DOHH2 (cell line): Measurements from ENCODE around the gene OXLD1.

Experiments
- CTCF ChIP-seq: fragments of 200-600 bp; sonication (generic); IDR thresholded peaks from one replicate; pipeline ENCODE4 v1.5.1; 2014; ENCODE audit warnings: antibody characterized with exemption, mild to moderate bottlenecking, low read depth, low read length; ENCODE audit not compliant: poor library complexity, severe bottlenecking
- EZH2phosphoT487 ChIP-seq: fragments of 200-600 bp; sonication (generic); IDR thresholded peaks from 2 replicates; pipeline ENCODE4 v1.6.1; 2017; ENCODE audit warnings: borderline replicate concordance, mild to moderate bottlenecking, antibody characterized with exemption, low read length, moderate library complexity, mixed read lengths

- TF ChIP-seq CTCF, result no peak
- no peak for TF ChIP-seq EZH2phosphoT487
Measured at GRCh38 chr17:81686614-81687013, 20.2 kb upstream of the OXLD1 start.
